Suprapubic skin (tissue), 4 donors: ENCODE data around the gene TRAPPC1. TPM values are rescaled to one million over a fixed set of nuclear protein-coding genes. Genes with fewer than 3 reads are reported as not detected.

Experiments
- DNase-seq, 2 donors: peaks; one replicate each; pipeline ENCODE4 v3.0.0-alpha.2; 2019; ENCODE audit warnings: low spot score in 2 of 2
- H3K27ac ChIP-seq: fragments of 200-600 bp; sonication (generic); one replicate; pipeline ENCODE4 v1.5.1; 2019
- H3K27me3 ChIP-seq: fragments of 200-600 bp; sonication (generic); one replicate; pipeline ENCODE4 v1.5.1; 2019
- H3K36me3 ChIP-seq: fragments of 200-600 bp; sonication (generic); one replicate; pipeline ENCODE4 v1.5.1; 2019
- H3K4me1 ChIP-seq: fragments of 200-600 bp; sonication (generic); one replicate; pipeline ENCODE4 v1.5.1; 2019
- H3K4me3 ChIP-seq: fragments of 200-600 bp; sonication (generic); one replicate; pipeline ENCODE4 v1.5.1; 2019; ENCODE audit warnings: mild to moderate bottlenecking
- H3K9me3 ChIP-seq: fragments of 200-600 bp; sonication (generic); one replicate; pipeline ENCODE4 v1.5.1; 2019
- CTCF ChIP-seq, 2 donors: fragments of 200-600 bp in 1 of 2; fragments of 450-650 bp in 1 of 2; sonication (generic) in 1 of 2; IDR thresholded peaks; one replicate each; pipeline ENCODE4 v1.5.1; 2016 to 2019; ENCODE audit warnings: antibody characterized with exemption in 2 of 2, mild to moderate bottlenecking in 1 of 2, moderate library complexity in 1 of 2
- EP300 ChIP-seq: sonication (generic); formaldehyde crosslinking; IDR thresholded peaks from one replicate; pipeline ENCODE4 v1.6.1; 2017; ENCODE audit warnings: antibody characterized with exemption
- POLR2A ChIP-seq, 2 donors: fragments of 450-650 bp; IDR thresholded peaks; one replicate each; pipeline ENCODE4 v1.6.1; 2017; ENCODE audit warnings: antibody characterized with exemption in 2 of 2, mild to moderate bottlenecking in 2 of 2, moderate library complexity in 2 of 2
- POLR2AphosphoS5 ChIP-seq, 3 donors: sonication (generic); formaldehyde crosslinking; IDR thresholded peaks; one replicate each; pipeline ENCODE4 v1.6.1; 2017; ENCODE audit warnings: antibody characterized with exemption in 3 of 3
- WGBS: methylation state at CpG from one replicate; pipeline ENCODE4 v1.1.5; 2018; 5-methylcytosine and 5-hydroxymethylcytosine counted together
- total RNA-seq, 4 donors: library from RNA; depleted of rRNA; stranded (reverse); fragments of >200 nt; gene quantifications; one replicate each; pipeline ENCODE4 v1.1.0, GENCODE V29; 2016

Gene TRAPPC1
- total RNA-seq, 4 donors from 2014 or later, result 39.4 to 64.1 (median 46.2) TPM

- H3K27ac ChIP-seq, result no peak overlapping the region
- no peak overlapping the region for H3K4me3 ChIP-seq
- no peaks in the 10 kb centered on the region for H3K27me3 ChIP-seq
- TF ChIP-seq POLR2A (IDR thresholded peaks at IDR 0.05) (no peak), EP300 (no peak), CTCF (IDR thresholded peaks at IDR 0.05) (no peak), POLR2AphosphoS5 (IDR thresholded peaks at IDR 0.05) (no peak)
- 82% methylated on average over 5 of the region's 5 CpGs for WGBS
- peaks cover 75% of the 10 kb centered on the region for H3K36me3 ChIP-seq
- H3K9me3 ChIP-seq, result no peaks in the 10 kb centered on the region
- DNase-seq, result no peak
- H3K4me1 ChIP-seq, result no peaks in the 10 kb centered on the region
Measured at GRCh38 chr17:7947651-7948050, 15.9 kb upstream of the TRAPPC1 start.

DNA sequence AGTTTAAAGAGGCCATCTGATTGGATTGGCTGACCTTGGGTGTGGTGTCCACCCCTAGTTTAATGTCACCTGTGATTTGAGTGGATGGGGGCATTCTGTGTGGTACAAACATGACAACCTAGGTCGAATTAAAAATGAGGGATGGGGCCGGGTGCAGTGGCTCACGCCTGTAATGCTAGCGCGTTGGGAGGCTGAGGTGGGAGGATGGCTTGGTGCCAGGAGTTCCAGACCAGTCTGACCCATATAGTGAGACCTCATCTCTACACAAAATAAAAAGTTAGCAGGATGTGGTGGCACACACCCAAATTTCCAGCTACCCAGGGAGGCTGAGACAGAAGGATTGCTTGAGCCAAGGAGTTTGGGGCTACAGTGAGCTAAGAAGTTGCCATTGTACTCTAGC lies 14.7 kb upstream of the TRAPPC1 start:
- Histone ChIP-seq H3K27ac (no peak overlapping the region), H3K27me3 (no peaks in the 10 kb centered on the region), H3K36me3 (peaks cover 81% of the 10 kb centered on the region), H3K9me3 (no peaks in the 10 kb centered on the region), H3K4me1 (no peaks in the 10 kb centered on the region), H3K4me3 (no peak overlapping the region)
- 71% methylated on average over 5 of the region's 5 CpGs for WGBS
- TF ChIP-seq POLR2A (IDR thresholded peaks at IDR 0.05) (no peak), POLR2AphosphoS5 (IDR thresholded peaks at IDR 0.05) (no peak), CTCF (IDR thresholded peaks at IDR 0.05) (no peak), EP300 (no peak)
- no peak for DNase-seq

GRCh38 chr17:7945651-7946050 lies 13.9 kb upstream of the TRAPPC1 start:
- no peak for TF ChIP-seq POLR2A (IDR thresholded peaks at IDR 0.05)
- no peak for TF ChIP-seq CTCF (IDR thresholded peaks at IDR 0.05)
- TF ChIP-seq EP300, result no peak
- TF ChIP-seq POLR2AphosphoS5 (IDR thresholded peaks at IDR 0.05), result no peak
- Histone ChIP-seq H3K36me3 (peaks cover 88% of the 10 kb centered on the region), H3K4me1 (no peaks in the 10 kb centered on the region), H3K27me3 (no peaks in the 10 kb centered on the region), H3K4me3 (no peak overlapping the region), H3K27ac (no peak overlapping the region), H3K9me3 (no peaks in the 10 kb centered on the region)
- DNase-seq, result no peak
- WGBS, result 80% methylated on average over 7 of the region's 7 CpGs

- Histone ChIP-seq H3K27ac (no peak overlapping the region), H3K4me3 (no peak overlapping the region), H3K36me3 (peaks cover 90% of the 10 kb centered on the region), H3K4me1 (no peaks in the 10 kb centered on the region), H3K27me3 (no peaks in the 10 kb centered on the region), H3K9me3 (no peaks in the 10 kb centered on the region)
- DNase-seq, result no peak
- TF ChIP-seq POLR2AphosphoS5 (IDR thresholded peaks at IDR 0.05) (no peak), EP300 (no peak), POLR2A (IDR thresholded peaks at IDR 0.05) (no peak), CTCF (IDR thresholded peaks at IDR 0.05) (no peak)
- 95% methylated on average over 9 of the region's 9 CpGs for WGBS
Measured at GRCh38 chr17:7944326-7944725, 12.6 kb upstream of the TRAPPC1 start.

DNA sequence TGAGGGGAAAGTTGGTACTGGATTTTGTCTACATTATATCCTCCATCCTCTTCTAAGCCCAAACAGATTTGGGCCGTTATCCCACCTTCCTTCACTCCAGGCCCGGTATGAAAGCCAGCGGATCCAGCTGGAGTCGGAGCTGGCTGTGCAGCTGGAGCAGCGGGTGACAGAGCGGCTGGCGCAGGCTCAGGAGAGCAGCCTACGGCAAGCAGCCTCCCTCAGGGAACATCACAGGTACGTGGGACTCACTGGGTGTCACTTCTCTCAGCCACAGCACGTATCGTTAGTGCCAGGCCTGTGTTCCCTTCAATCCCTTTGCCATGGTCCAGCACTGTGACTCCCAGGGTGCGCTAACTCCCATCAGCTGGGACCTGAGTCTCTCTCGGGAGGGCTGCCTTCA lies 11.5 kb upstream of the TRAPPC1 start:
- H3K36me3 ChIP-seq, result peaks cover 90% of the 10 kb centered on the region
- H3K4me1 ChIP-seq, result no peaks in the 10 kb centered on the region
- no peak overlapping the region for H3K27ac ChIP-seq
- no peak for DNase-seq
- no peaks in the 10 kb centered on the region for H3K9me3 ChIP-seq
- no peaks in the 10 kb centered on the region for H3K27me3 ChIP-seq
- H3K4me3 ChIP-seq, result no peak overlapping the region
- 85% methylated on average over 11 of the region's 13 CpGs for WGBS
- TF ChIP-seq POLR2AphosphoS5 (IDR thresholded peaks at IDR 0.05) (no peak), CTCF (IDR thresholded peaks at IDR 0.05) (no peak), EP300 (no peak), POLR2A (IDR thresholded peaks at IDR 0.05) (no peak)
